GM10248 (cell line): ENCODE measurements around the gene KIFC1.

Experiments used
- CTCF ChIA-PET: fragments of 300-600 bp; sonication (Branson Sonifier 250); formaldehyde crosslinking; extraction: SDS; loops from one replicate; lab custom pipeline; 2021; ENCODE audit warnings: antibody characterized with exemption; lab: Yijun Ruan, JAX
- POLR2A ChIA-PET: fragments of 350-650 bp; sonication (Branson Sonifier 250); formaldehyde crosslinking; extraction: SDS; loops from one replicate; lab custom pipeline; 2020; ENCODE audit warnings: antibody characterized with exemption; lab: Yijun Ruan, JAX
- DNase-seq: peaks from one replicate; pipeline ENCODE4 v3.0.0; 2012; ENCODE audit errors: extremely low spot score
- TF ChIP-seq, protein P1 (sequence below): IDR thresholded peaks from 2 replicates; pipeline ENCODE4 v1.5.1; 2012; ENCODE audit warnings: mild to moderate bottlenecking, low read depth; ENCODE audit errors: extremely low read depth, missing control alignments, control extremely low read depth

The KIFC1 gene

DNA sequence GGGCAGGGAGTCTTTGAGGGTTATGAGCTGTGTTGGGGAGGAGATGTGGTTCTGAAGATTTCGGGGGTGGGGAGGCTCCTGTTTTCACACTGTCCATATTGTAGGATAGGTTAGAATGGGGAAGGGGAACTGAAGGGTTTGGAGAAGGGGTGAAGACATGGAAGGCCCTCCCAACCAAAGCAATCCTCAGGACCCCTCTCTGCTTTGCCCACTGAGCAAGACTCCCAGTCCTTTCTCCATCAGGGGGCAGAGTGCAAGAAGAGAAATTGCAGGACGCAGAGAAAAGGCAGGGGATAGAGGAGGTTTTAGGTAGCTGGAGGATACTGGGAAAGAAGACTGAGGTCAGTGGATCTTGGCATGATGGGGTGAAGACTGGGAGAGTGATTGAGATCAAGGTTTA, 32.2 kb downstream of the KIFC1 start:
- TF ChIP-seq, protein P1, sequence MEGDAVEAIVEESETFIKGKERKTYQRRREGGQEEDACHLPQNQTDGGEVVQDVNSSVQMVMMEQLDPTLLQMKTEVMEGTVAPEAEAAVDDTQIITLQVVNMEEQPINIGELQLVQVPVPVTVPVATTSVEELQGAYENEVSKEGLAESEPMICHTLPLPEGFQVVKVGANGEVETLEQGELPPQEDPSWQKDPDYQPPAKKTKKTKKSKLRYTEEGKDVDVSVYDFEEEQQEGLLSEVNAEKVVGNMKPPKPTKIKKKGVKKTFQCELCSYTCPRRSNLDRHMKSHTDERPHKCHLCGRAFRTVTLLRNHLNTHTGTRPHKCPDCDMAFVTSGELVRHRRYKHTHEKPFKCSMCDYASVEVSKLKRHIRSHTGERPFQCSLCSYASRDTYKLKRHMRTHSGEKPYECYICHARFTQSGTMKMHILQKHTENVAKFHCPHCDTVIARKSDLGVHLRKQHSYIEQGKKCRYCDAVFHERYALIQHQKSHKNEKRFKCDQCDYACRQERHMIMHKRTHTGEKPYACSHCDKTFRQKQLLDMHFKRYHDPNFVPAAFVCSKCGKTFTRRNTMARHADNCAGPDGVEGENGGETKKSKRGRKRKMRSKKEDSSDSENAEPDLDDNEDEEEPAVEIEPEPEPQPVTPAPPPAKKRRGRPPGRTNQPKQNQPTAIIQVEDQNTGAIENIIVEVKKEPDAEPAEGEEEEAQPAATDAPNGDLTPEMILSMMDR: no peak
- DNase-seq: no peak
- ChIA-PET CTCF (interaction anchor here (0.9 to 2.1 kb wide), 3 partner anchors 10 to 146 kb away, joined by 3 to 5 read pairs (median 4); no protein-coding TSS in a partner anchor), POLR2A (no interaction called here)

DNA sequence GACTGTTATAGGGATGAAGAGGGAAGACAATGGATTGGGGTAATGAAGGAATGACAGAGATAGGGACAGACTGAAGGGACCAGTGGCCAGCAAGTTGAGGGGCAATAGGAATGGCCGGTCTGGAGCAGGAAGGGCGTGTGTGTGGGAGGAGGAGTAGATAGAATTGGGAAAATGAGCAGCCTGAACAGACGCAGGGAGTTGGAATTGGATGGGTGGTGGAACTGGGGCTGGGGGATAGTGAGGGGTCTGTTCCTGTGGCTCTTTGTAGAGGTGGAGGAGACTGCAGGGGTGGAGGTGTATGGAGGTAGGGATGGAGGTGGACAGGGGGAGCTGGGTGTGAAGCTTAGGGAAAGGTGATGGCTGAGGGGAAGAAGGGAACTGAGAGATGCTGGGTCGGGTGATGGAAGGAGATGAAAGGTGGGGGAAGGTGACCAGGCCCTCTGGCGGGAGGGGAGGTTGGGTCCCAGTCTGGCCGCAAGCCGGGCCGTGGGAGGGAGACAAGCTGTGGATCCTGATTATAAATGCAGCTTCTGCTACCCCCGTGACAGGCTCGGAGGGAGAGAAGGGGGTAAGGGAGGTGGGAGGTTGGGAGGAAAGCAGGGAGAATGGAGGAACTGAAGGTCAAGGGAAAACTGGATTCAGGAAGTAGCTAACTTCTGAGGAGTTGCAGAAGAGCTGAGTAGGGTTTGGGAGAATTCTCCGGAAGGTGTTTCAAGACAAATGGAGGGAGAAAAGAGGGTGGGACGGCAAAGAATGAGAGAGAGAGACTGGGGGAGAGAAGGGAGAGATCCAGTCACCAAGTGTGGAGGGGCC, 33.4 kb downstream of the KIFC1 start:
- TF ChIP-seq, protein P1: no peak
- CTCF ChIA-PET: interaction anchor here (0.7 to 2.1 kb wide), 14 partner anchors 8 to 286 kb away, joined by 3 to 11 read pairs (median 4); partner anchors contain the start of genes CUTA, PFDN6, PHF1 and UQCC2
- DNase-seq: no peak
- POLR2A ChIA-PET: no interaction called here

DNA sequence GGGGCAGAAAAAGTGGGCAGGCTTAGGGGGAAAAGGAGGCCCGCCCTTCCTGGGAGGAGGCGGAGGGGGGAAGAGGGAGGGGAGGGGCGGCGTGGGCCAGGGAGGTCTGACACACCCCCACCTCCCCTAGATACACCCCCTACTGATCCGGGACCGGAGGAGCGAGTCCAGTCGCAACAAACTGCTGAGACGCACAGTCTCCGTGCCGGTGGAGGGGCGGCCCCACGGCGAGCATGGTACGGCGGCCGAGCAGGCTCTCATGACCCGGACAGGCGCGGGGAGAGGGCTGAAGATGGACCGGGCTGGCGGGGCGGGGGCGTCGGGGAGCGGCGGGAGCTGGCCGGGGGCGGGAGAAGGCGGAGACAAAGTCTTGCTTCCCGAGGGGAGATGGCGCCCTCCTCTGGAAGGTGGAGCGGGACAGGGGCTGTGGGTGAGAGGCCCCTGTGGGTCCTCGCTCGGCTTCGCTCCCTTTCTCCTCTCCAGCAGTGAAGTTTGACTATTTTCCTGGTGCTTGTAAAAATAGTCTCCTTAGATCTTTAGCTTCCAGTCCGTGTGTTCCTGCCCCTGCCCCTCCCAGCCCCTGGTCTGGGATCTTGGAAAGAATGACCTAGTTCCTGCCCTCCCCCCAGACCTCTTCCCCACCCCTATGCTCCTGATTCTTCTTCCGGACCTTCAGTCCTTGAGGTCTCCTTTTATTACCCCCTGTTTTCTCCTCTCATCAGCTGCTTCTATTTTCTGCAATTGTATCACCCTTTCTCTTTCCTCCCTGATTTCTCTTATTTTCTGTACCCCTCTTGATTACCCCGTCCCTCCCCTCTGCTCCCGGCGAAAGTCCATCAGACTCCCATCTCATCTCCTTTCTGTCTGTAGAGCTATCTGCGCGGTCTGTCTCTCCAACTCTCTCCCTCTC, 34.3 kb downstream of the KIFC1 start:
- TF ChIP-seq, protein P1: peak; percentile 88
- ChIA-PET CTCF (interaction anchor here (0.7 to 2.1 kb wide), 16 partner anchors 9 to 285 kb away, joined by 3 to 11 read pairs (median 4); partner anchors contain the start of genes B3GALT4, CUTA, PFDN6 and PHF1), POLR2A (interaction anchor here (0.6 kb wide), 1 partner anchor 27 kb away, joined by 3 read pairs; no protein-coding TSS in a partner anchor)
- peak; percentile 86 for DNase-seq

DNA sequence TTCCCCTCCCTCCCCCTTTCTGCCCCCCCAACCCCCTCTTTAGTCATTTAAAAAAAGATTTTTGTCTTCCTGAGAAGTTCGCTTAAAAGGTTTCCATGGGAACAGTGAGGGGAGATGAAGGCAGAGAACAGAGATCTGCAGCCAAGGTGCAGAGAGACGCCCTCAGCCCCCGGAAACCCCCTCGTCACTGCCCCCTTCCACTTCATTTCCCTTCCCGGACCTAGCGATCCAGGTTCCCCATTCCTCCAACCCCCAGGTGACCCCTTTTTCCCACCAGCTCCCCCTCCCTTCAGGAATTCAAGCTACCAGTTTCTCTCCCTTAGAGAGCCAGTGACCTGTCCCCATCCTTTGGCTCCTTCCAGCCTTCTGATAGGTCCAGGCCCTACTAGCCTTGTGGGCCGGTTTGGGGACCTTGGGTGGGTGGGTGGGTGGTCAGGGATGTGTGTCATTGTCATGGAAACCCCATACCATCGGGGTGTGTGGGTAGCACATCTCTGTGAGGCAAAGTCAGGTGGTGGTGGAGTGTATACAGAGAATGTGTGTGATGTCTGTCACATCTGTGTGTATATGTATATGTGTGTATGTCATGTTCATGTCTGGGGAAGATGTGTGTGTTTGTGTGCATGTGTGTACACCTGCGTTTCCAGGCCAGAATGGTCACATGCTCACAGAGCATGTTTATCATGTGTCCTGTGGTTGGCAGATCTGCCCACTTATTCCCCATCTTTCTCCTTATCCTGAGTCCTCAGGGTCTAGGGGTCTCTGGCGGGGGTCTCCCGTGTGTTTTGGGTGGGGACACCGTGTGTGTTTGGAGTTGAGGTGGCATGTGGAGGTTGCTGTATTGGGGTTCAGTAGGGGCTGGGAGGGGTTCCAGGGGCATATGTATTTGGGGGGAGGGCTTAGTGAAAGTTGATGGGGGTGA, 35.2 kb downstream of the KIFC1 start:
- TF ChIP-seq, protein P1: no peak
- CTCF ChIA-PET: interaction anchor here (1.1 to 2.1 kb wide), 11 partner anchors 9 to 284 kb away, joined by 3 to 11 read pairs (median 5); partner anchors contain the start of genes B3GALT4, CUTA, PFDN6 and UQCC2
- peak; percentile 42 for DNase-seq
- POLR2A ChIA-PET: interaction anchor here (0.6 kb wide), 1 partner anchor 28 kb away, joined by 3 read pairs; no protein-coding TSS in a partner anchor

DNA sequence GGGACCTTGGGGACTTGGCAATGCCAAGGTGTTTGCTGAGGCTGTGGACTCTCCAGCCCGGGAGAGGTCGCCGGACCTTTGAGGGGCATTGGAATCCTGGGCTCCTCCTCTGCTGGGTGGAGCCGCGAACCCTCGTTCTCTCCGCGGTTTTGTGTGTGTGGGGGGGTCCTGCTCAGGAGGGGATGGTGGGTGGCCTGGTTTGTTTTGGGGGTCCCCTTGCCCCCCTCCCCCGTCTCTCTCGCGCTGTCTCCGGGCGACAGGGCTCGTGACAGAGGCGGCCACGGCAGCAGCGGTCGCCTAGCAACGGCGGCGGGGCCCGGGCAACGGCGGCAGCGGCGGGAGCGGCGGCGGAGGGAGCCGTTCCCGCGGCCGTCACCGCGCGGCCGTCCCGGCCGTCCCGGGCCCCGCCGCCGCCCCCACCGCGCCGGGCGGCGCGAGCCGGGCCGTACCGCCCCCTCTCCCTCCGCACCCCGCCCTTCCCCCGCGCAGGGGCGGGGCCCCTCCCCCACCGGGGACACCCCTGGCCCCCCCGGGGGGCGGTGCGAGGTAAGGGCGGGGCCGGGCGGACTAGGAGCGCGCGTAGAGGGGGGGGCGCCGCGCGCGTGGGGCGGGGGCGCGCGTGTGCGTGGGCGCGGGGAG, 36.1 kb downstream of the KIFC1 start:
- DNase-seq: peak; percentile 72
- TF ChIP-seq, protein P1: peak; percentile 11
- CTCF ChIA-PET: interaction anchor here (1.3 kb wide), 1 partner anchor 63 kb away, joined by 3 read pairs; no protein-coding TSS in a partner anchor
- POLR2A ChIA-PET: no interaction called here
